ENCODE results near the gene MAPK10.

GRCh38 chr4:85940151-85940550 lies 419.7 kb downstream of the MAPK10 start:
- TF ChIP-seq CTCF (optimal IDR thresholded peaks at IDR 0.05 in 1 of 3, IDR thresholded peaks at IDR 0.05 in 1 of 3, conservative IDR thresholded peaks at IDR 0.05 in 1 of 3; ENCODE audit: extremely low read depth in 1 of 3, insufficient read depth in 2 of 3, low read length in 3 of 3), result no peak
- no peak for TF ChIP-seq EZH2 (IDR thresholded peaks at IDR 0.05; ENCODE audit: low read length)

All from keratinocyte (primary cell).